GM19463 (cell line): ENCODE results near the gene SH2D5.

Experiments
- ATAC-seq: cut with Tn5 transposase; IDR thresholded peaks from one replicate; pipeline ENCODE4 v1.9.1; 2021; ENCODE audit warnings: mild to moderate bottlenecking, moderate library complexity; ENCODE audit not compliant: unreplicated experiment

The SH2D5 gene

DNA sequence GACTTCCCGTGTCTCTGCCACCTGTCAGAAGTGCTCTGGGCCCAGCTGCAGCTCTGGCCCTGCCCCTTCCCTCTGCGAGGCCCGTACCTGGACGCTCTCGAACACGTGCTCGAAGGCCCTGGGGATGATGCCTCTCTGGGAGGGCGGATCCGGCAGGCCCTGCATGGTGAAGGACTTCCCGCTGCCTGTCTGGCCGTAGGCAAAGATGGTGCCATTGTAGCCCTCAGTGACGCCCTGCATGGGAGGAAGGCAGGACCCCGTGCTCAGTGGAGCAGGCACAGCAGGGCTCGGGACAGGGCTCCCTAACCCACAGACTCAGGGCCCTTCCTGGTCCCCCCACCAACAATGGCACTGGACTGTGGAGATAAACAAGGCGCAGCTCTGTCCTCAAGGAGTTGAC, 17.1 kb downstream of the SH2D5 start:
- ATAC-seq = no peak

DNA sequence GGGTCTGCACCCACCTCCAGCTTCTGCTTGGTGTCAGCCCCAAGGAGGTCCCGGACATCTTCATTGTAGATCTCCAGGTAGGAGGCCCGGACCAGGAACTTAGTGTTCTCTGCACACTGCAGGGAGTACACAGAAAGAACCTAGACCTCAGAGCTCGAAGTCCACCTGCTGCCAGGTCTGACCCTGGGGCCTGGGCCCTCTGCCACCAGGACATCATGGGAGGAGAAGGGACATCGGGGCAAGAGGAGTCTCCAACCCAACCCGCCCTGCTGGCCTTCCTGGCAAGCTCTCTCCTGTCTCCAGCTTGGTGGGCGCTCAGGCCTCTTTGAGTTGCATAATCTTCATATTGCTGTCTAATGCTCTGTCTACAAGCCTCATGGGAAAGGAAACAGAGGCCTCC, 19.1 kb downstream of the SH2D5 start:
- no peak for ATAC-seq

DNA sequence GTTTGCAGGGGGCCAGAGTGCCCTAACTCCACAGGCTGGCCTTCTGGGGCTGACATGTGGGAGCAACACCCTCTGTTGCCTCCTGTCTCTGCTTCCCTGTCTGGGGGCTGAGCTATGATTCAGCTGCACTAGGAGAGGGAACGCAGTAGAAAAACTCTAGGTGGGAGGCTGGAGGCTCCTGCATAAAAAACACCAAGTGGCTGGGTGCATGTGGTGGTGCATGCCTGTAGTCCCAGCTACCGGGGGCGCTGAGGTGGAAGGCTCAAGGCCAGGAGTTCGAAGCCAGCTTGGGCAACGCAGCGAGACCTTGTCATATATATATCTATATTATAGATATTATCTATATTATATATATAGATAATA, 20.3 kb downstream of the SH2D5 start:
- ATAC-seq = no peak

DNA sequence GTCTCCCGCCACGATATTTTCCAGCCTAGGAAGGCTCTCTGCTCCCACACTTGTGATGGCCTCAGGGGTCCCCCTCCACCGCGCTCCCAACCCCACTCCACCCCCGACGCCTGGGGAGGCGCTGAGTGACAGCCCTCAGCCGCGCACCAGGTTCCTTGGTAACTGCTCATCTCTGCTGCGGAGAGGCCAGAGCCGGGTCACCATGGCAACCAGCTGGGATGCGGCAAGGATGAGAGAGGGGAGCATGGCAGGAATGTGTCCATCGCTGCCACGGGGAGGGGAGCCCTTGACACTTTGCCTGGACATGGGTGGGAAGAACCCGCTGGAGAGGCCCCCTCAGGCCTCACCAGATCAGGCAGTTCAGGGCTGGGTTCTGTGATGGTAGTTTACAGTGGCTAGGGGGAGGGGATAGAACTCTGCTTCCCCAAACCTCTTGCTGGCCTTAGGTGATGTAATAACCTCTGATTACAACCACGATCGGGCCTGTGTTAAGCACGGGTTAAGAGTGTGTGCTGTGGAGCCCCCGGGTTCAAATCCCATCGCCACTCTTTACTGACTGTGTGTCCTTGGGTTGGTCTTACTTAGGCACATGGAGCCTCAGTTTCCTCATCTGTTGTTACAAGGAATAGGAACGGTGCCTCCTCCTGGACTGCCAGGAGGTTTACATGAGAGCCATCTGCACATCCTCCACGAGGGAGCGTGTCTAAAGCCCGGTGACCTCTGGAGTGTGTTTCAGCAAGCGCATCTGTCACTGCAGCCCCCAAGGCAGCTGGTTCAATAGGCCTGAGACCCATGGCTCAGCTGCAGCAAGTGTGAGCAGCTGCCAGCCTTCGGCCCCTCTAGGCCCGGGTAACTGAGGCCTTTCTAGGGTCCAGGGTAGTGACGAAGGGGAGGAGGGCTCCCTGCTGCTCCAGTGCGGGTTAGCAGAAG, 21.0 kb downstream of the SH2D5 start:
- ATAC-seq = no peak

DNA sequence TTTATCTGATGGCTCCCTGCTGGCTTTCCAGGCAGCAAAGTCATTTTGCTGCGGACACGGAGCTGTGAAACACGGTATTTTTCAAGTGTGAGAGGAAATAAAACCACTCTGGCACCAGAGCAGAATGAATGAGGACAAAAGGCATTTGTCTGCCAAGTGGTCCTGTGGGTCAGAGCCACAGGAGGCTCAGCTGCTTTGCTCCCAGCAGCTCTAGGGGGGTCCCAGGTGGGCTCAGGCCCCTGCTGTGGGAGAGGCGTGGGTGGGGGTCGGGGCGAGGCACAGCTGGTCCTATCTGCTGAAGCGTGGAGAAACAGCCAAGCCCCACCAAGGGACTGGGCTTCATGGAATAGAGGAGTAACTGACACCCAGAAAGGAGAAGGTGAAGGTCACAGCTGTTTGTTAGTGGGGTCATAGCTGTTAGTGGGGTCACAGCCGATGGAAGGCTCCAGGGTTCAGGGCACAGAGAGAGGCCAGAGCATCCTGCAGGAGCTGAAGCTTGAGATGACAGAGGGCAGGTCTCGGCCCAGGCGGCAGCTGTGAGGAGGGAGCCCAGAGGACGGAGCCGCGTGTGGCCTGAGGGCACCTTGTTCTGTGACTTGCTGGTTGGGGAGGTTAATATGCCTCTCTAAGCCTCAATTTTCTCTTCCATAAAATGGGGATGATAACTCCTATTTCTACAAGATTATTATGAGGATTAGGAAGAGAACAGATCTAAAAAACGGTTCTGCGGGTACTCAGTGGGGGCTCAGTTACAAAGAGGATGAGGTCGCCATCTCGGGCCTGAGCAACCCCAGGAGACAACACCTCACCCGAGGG, 21.8 kb downstream of the SH2D5 start:
- no peak for ATAC-seq

DNA sequence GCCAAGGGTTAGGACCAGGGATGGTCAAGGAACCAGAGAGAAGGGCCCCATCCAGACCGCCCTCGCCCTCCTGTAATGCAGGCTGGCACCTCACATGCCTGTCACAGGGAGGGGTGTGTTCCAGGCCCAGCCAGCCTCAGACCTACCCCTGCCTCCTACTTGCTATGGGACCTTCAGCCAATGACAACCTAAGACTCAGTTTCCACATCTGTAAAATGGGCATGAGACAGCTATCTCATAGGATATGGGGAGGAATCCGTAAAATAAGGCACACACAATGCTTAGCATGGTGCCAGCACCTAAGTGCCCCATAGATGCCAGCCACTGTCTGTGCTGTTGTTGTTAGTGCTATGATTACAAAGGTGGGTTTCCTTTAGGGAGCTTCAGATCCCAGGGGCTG, 22.6 kb downstream of the SH2D5 start:
- no peak for ATAC-seq

DNA sequence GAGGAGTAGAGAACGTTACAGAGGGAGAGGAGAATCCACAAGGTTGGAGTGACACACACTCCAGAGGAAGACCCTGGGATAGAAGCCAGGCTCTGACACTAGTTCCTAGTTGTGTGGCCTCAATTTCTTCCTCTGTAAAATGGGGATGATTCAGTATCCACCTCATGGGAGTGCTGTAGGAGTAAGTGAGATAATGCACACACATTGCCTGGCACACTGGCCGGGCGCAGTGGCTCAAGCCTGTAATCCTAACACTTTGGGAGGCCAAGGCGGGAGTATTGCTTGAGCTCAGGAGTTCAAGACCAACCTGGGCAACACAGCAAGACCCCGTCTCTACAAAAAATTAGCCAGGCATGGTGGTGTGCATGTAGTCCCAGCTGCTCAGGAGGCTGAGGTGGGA, 23.6 kb downstream of the SH2D5 start:
- ATAC-seq = no peak

DNA sequence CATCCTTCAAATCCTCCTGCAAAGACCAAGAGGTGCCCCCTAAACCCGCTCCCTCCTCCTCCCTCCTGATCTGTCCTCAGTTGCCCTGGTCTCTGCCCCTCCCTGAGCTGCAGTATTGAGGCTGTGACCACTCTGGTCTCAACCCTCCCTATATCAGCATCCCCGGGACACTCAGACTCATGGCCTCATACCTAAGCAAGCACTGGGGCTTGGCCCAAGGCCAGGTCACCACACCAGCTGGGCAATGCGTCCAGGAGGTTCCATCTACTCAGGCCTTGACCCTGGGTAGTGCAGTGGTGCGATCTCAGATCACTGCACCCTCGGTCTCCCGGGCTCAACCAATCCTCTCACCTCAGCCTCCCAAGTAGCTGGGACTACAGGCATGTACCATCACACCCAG, 24.4 kb downstream of the SH2D5 start:
- no peak for ATAC-seq

DNA sequence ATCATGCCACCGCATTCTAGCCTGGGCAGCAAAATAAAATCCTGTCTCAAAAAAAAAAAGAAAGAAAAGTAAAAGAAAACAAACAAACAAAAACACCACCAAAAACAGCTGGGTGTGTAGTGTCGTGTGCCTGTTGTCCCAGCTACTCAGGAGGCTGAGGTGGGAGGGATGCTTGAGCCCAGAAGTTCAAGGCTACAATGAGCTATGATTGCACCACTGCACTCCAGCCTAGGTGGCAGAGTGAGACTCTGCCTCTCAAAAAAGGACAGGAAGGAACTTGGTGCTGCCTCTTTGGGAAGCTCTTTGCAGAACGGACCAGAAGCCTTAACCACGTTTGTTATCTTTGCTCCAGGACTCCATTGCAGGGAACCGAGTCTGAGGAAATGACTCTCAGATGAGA, 25.7 kb downstream of the SH2D5 start:
- no peak for ATAC-seq

DNA sequence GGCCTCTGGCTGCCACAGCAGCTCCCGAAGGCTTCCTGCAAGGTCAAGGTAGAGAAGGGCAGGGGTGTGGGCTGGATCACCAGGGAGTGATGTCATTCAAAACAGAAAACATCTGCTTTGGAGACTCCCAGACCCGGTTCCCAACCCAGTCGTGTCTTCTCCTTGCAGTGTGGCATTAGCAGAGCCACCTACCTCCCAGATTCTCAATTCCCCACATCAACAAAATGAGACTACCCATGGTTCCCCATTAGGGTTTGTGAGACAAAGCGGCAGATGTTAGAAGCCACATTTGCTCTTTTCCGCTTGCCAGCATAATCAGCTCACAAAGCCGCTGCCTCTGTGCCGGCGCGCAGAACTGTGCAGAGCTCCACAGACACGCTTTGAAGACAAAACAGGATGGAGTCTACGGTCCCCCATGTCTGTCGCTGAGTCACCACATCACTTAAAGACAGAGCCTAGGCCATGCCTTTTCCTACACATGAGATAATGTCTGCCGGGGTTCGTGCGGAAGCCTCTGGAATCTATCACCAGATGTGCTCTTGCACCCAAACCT, 27.2 kb downstream of the SH2D5 start:
- ATAC-seq = no peak

DNA sequence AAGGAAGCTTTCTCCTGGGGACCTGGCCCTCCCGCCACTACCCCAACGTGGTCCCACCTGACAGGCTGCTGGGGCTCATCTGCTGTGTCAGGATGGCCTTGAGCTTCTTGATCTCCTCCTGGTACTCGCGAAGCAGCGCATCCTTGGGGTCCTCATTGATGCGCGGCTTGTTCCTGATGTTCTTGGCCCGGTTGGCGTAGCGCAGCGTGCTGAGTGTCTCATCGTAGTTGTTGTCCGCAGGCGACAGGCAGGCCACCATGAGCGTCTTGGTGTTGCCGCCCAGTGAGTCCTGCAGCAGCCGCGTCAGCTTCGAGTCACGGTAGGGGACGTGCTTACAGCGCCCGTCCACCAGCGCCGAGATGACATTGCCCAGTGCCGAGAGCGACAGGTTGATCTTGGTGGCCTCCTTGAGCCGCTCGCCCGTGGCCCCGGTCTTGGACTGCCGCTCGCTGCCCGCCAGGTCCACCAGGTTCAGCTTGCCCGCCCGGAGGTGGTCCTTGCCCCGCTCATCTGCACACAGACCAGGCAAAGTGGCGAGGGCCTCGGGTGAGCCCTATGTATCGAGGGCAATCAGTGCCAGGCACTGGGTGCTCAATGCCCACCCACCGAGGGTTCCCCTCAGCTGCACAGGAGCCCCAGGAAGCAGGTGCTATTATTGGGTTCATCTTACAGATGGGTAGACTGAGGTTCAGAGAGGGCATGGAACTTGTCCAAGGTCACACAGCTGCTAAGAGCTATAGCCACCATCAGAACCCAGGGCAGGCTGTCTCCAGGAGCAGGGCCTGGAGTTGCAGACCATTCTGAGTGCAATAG, 27.9 kb downstream of the SH2D5 start:
- ATAC-seq = no peak

DNA sequence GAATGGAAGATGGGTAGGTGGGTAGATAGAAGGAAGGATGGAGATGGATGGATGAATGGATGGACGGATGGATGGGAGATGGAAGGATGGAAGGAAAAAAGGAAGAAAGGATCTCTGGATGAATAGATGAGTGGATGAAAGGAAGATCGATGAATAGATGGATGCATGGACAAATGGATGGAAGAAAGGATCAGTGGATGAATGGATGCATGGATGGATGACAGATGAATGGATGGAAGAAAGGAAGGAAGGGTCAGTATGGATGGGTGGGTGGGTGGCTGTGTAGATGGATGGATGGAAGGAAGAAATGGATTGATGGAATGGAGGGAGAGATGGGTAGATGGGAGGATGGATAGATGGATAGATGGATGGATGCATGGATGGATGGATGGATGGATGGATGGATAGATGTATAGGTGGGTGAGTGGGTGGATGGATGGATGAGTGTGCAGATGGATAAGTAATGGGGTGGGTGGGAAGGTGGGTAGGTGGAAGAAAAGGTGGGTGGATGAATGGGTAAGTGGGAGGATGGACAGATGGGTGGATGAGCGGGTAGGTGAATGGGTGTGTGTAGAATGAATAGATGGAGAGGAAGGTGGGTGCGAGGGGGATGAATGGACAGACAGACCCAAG, 29.3 kb downstream of the SH2D5 start:
- no peak for ATAC-seq

DNA sequence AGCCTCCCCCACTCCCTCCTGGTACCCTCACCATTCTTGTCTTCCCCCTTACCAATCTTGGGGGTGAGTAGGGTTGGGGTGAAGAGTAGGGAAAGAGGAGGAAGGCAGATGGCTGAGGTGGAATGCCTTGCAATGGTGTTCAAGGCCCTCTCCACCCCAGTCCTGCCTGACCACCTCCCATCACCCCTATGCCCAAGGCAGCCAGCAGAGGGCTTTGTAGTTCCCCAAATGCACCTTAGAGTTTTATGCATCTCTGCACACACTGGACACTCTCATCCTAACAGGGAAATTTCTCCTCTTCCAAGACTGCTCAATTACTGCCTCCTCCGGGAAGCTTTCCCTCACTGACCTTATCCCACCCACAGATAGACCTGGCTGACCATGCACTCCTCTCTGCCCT, 30.1 kb downstream of the SH2D5 start:
- ATAC-seq = no peak

DNA sequence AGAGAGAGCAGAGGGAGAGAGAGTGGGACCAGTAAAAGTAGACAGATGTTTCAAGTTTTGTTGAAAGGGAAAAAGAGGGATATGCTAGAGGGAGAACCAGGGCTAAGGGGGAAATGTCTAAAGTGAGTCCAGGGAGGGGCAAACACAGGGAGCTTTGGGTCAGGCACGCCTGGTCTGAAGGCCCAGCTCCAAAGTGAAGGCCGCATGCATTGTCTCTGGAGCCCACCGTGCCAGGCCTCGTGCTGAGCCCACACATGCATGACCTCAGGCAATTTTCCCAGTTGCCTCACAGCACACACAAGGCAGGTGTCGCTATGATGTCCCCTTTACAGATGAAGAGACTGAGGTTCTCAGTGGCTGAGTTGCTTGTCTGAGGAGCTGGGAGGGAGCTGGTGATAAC, 30.7 kb downstream of the SH2D5 start:
- ATAC-seq = no peak

DNA sequence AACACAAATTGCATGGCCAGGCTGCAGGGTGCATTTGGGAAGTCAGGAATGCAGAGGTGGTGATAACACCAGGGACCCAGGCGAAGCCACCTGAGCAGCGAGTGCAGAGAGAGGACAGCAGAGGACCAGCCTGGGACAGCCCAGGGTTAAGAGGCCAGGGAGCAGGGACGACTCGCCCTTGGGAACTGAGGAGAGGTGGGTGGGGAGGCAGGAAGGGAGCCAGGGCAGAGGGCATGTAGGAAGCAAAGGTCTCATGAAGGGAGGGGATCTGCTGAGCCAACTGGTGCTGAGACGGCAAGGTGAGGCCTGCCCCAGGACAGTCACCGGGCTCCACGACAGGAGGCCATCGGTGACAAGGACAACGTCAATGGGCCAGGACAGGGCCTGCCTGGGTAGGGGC, 31.1 kb downstream of the SH2D5 start:
- no peak for ATAC-seq

DNA sequence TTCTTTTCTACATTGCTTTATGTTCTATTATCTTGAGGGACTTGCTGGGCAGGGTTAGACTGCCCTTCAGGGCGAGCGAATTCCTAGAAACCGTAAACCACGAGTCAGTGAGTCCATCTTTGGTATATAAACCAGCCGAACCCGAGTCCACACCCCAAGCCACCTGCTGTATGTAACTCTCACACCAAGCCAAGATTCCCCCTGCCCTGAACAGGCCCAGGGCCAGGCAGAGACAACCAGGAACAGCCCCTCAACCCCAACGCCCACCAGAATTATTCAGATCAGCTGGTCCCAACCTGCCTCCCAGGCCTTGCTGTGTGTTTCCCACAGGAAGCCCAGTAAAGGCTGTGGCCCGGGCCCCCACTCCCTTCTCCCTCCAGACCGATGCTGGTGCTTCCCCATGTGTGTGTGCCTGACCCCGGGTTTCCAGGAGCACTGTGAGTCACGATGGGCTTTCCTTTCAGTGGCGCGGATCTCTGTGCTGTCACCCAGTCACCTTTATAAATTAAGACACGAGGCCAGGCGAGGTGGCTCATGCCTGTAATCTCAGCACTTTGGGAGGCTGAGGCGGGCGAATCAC, 31.8 kb downstream of the SH2D5 start:
- no peak for ATAC-seq

DNA sequence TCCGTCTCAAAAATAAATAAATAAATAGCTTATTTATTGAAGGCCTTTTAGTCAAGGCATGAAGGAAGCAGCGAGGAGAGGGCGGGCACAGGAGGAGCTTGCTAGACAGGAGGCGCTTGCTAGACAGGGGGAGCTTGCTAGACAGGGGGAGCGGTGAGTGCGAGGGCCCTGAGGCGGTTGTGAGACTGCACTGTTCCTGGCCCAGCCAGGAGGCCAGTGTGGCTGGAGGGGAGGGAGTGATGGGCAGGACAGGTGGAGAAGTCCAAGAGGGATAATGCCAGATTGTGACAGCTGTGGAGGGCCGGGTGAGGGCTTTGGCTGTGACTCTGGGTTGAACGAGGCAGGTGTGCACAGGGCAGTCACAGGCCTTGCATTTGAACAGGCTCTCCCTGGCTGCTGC, 32.9 kb downstream of the SH2D5 start:
- no peak for ATAC-seq

DNA sequence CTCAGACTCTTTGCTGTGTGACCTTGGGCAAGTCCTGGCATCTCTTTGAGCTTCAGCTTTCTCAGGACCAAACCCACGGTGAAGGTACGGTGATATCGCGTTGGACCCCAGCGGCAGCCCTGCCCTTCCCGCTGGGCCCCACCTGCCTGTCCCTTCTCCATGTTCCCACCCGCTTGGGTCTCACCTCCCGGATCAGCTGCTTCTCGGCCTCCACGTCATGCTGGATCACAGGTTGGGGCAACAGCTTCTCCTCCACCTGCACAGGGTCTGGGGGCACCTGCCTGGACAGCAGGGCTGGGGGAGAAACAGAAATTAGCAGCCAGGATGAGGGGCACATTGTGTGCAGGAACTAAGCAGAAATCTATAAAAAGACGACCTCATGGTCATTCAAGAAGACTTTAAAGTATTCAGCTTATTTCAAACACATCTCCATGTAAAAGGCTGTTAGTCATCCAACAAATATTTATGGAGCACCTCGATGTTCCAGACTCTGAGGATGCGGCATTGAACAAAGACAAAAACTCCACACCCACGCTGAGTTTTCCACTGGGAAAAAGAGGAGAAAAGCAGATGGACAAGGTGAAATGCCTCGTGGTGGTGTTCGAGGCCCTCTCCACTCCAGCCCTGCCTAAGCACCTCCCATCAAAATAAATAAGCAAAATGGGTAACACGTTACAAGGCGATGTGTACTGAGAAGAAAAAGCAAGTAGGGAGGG, 34.1 kb downstream of the SH2D5 start:
- ATAC-seq = no peak

DNA sequence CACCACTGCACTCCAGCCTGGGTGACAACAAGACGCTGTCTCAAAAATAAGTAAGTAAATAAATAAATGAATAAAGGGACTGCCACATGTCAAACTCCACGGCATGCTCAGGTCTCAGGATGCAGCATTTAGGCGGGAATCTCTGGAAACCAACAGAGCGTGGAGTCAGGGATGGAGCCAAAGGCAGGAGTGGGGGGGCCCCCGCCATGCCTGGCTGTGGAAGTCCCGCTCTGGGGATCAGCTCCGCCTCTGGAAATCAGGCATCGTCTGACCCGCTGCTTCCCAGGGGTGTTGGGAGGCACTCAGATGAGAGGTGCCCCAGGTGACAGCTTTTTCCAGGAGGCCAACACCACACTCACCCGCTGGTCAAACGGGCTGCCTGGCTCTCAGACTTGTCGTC, 34.9 kb downstream of the SH2D5 start:
- ATAC-seq = no peak
